ENCODE data around the gene TMEM97. TPM values are rescaled to one million over a fixed set of nuclear protein-coding genes. Genes with fewer than 3 reads are reported as not detected.
"Not testable (repeated sequence)": the region's sequence is repeated elsewhere in the genome, so short reads cannot be mapped to it uniquely, and the experiment has no call there.

The TMEM97 gene
- total RNA-seq: 10 to 100 TPM; 15.4 to 28.2 (median 20.9) TPM

GRCh38 chr17:28318759-28319597 lies at the start of gene TMEM97:
Gene TMEM97 (plus strand): TSS chr17:28319200. CDS start chr17:28319240, 40 bp downstream.
- TF ChIP-seq POLR2A (IDR thresholded peaks at IDR 0.05): no peak
- TF ChIP-seq, protein P1, sequence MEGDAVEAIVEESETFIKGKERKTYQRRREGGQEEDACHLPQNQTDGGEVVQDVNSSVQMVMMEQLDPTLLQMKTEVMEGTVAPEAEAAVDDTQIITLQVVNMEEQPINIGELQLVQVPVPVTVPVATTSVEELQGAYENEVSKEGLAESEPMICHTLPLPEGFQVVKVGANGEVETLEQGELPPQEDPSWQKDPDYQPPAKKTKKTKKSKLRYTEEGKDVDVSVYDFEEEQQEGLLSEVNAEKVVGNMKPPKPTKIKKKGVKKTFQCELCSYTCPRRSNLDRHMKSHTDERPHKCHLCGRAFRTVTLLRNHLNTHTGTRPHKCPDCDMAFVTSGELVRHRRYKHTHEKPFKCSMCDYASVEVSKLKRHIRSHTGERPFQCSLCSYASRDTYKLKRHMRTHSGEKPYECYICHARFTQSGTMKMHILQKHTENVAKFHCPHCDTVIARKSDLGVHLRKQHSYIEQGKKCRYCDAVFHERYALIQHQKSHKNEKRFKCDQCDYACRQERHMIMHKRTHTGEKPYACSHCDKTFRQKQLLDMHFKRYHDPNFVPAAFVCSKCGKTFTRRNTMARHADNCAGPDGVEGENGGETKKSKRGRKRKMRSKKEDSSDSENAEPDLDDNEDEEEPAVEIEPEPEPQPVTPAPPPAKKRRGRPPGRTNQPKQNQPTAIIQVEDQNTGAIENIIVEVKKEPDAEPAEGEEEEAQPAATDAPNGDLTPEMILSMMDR (IDR thresholded peaks at IDR 0.05): peak in 1 of 2 donors; percentile 14
- Histone ChIP-seq H3K27me3 (no peaks in the 10 kb centered on the region), H3K27ac (peak within 1 kb of the TSS; percentile 46), H3K36me3 (no peaks in the 10 kb centered on the region), H3K4me1 (peaks cover 24% of the 10 kb centered on the region), H3K4me3 (peak within 1 kb of the TSS; percentile 70), H3K9me3 (no peaks in the 10 kb centered on the region)
- under 1% methylated on average over 46 of the region's 72 CpGs for WGBS
- DNase-seq (ENCODE audit: low spot score in 2 of 2): peak; percentile 97 to 99

GRCh38 chr17:28270055-28270454 lies 48.9 kb upstream of the TMEM97 start:
- H3K27me3 ChIP-seq: peaks cover 5% of the 10 kb centered on the region
- H3K9me3 ChIP-seq: no peaks in the 10 kb centered on the region
- no peak overlapping the region for H3K4me3 ChIP-seq
- no peak overlapping the region for H3K27ac ChIP-seq
- no peak for TF ChIP-seq EP300 (IDR thresholded peaks at IDR 0.05)
- TF ChIP-seq, protein P1 (IDR thresholded peaks at IDR 0.05): no peak
- no peak for TF ChIP-seq POLR2A (IDR thresholded peaks at IDR 0.05)
- TF ChIP-seq POLR2AphosphoS5 (IDR thresholded peaks at IDR 0.05): no peak
- H3K4me1 ChIP-seq: peaks cover 5% of the 10 kb centered on the region
- WGBS: 86% methylated on average over 1 of the region's 2 CpGs
- peak in 1 of 2 donors; percentile 23 for DNase-seq (ENCODE audit: low spot score in 2 of 2)
- no peaks in the 10 kb centered on the region for H3K36me3 ChIP-seq

DNA sequence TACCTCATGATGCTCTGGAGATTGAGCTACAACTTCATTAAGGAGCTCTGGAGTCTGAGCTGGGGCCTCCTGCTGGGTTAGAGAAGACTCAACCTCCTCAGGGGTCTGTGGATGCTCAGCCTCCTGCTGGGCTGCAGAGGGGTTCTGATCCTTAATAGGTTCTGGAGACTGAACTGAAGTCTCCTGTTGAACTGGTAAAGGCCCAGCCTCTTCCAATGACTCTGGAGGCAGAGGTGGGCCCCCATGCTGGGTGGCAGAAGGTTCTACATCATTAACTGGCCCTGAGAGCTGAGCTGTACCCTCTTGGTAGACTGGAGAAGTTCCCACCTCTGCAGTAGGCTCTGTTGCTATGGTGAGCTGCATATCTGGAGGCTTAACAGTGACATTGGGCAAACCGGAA lies 48.1 kb upstream of the TMEM97 start:
- no peak for TF ChIP-seq POLR2A (IDR thresholded peaks at IDR 0.05)
- TF ChIP-seq, protein P1 (IDR thresholded peaks at IDR 0.05): no peak
- no peak for TF ChIP-seq POLR2AphosphoS5 (IDR thresholded peaks at IDR 0.05)
- no peak for TF ChIP-seq EP300 (IDR thresholded peaks at IDR 0.05)
- H3K4me3 ChIP-seq: no peak overlapping the region
- H3K27me3 ChIP-seq: peaks cover 5% of the 10 kb centered on the region
- no peak overlapping the region for H3K27ac ChIP-seq
- DNase-seq (ENCODE audit: low spot score in 2 of 2): no peak
- no peaks in the 10 kb centered on the region for H3K36me3 ChIP-seq
- no peaks in the 10 kb centered on the region for H3K4me1 ChIP-seq
- 83% methylated on average over 1 of the region's 1 CpG for WGBS
- H3K9me3 ChIP-seq: no peaks in the 10 kb centered on the region

- Histone ChIP-seq H3K4me3 (no peak overlapping the region), H3K4me1 (no peaks in the 10 kb centered on the region), H3K27me3 (peaks cover 5% of the 10 kb centered on the region), H3K9me3 (no peaks in the 10 kb centered on the region), H3K36me3 (no peaks in the 10 kb centered on the region), H3K27ac (no peak overlapping the region)
- no peak for DNase-seq (ENCODE audit: low spot score in 2 of 2)
- 92% methylated on average over 2 of the region's 3 CpGs for WGBS
- TF ChIP-seq POLR2AphosphoS5 (IDR thresholded peaks at IDR 0.05): no peak
- TF ChIP-seq, protein P1 (IDR thresholded peaks at IDR 0.05): no peak
- TF ChIP-seq EP300 (IDR thresholded peaks at IDR 0.05): no peak
- no peak for TF ChIP-seq POLR2A (IDR thresholded peaks at IDR 0.05)
Observed at GRCh38 chr17:28271431-28271830, 47.6 kb upstream of the TMEM97 start.

- peaks cover 5% of the 10 kb centered on the region for H3K27me3 ChIP-seq
- H3K9me3 ChIP-seq: no peaks in the 10 kb centered on the region
- WGBS: 66% methylated on average over 2 of the region's 2 CpGs
- no peaks in the 10 kb centered on the region for H3K36me3 ChIP-seq
- no peak overlapping the region for H3K4me3 ChIP-seq
- no peaks in the 10 kb centered on the region for H3K4me1 ChIP-seq
- H3K27ac ChIP-seq: no peak overlapping the region
- no peak for DNase-seq (ENCODE audit: low spot score in 2 of 2)
- no peak for TF ChIP-seq EP300 (IDR thresholded peaks at IDR 0.05)
- TF ChIP-seq, protein P1 (IDR thresholded peaks at IDR 0.05): no peak
- no peak for TF ChIP-seq POLR2AphosphoS5 (IDR thresholded peaks at IDR 0.05)
- TF ChIP-seq POLR2A (IDR thresholded peaks at IDR 0.05): no peak
Observed at GRCh38 chr17:28272166-28272565, 46.8 kb upstream of the TMEM97 start.

DNA sequence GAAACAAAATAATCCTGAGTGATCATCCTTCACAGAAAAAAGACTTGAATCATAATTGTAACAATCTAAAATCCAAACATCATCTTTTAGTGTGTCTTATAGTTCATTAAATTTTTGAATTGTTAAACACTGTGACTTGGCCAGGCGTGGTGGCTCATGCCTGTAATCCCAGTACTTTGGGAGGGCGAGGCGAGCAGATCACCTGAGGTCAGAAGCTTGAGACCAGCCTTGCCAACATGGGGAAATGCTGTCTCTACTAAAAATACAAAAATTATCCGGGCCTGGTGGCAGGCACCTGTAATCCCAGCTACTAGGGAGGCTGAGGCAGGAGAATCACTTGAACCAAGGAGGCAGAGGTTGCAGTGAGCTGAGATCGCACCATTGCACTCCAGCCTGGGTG lies 45.7 kb upstream of the TMEM97 start:
- H3K27me3 ChIP-seq; H3K4me3 ChIP-seq; H3K27ac ChIP-seq; H3K9me3 ChIP-seq; DNase-seq (ENCODE audit: low spot score in 2 of 2); H3K4me1 ChIP-seq; H3K36me3 ChIP-seq: not testable (repeated sequence)
- 76% methylated on average over 5 of the region's 5 CpGs for WGBS

Data from suprapubic skin (tissue), 4 donors.